HepG2 (cell line): Measurements from ENCODE around the gene OR8B4. TPM values are rescaled to one million over a fixed set of nuclear protein-coding genes. Genes with fewer than 3 reads are reported as not detected.

Source experiments
- ATAC-seq: fragments of 200-7000 bp; cut with Tn5 transposase; 3 replicates; pipeline ENCODE4 v1.9.1; 2020; ENCODE audit warnings: mild to moderate bottlenecking, moderate library complexity
- BruUV-seq: library from RNA; stranded (reverse); fragments of 400-500 nt; replicated peaks from 2 replicates; lab custom pipeline; 2021; lab: Mats Ljungman, UMichigan
- CTCF ChIA-PET: fragments of 300-600 bp; formaldehyde crosslinking; extraction: SDS; loops from one replicate; lab custom pipeline; 2021; ENCODE audit warnings: low total read pairs, inconsistent platforms, low intra/inter-chr PET ratio; lab: Yijun Ruan, JAX
- POLR2A ChIA-PET: fragments of 350-600 bp; sonication (Branson Sonifier 250); formaldehyde crosslinking; loops from one replicate; lab custom pipeline; 2020; ENCODE audit warnings: antibody characterized with exemption, inconsistent platforms; lab: Yijun Ruan, JAX
- DNase-seq: peaks from one replicate; pipeline ENCODE4 v3.0.0-alpha.2; 2015; ENCODE audit warnings: low spot score
- FAIRE-seq: peaks from 3 replicates; lab custom pipeline; 2011; peaks lifted over from hg19 to GRCh38; lab: Jason Lieb, UNC
- H2AFZ ChIP-seq: one replicate; pipeline ENCODE4 v1.6.1; 2011; ENCODE audit warnings: low read length, inconsistent platforms
- H3K27ac ChIP-seq: fragments of 300-600 bp; 3 replicates; pipeline ENCODE4 v1.8.0; 2011; ENCODE audit warnings: mixed run types, mild to moderate bottlenecking, mixed read lengths, low read length, inconsistent platforms; ENCODE audit not compliant: insufficient read depth; ENCODE audit errors: extremely low read length
- H3K27me3 ChIP-seq, 2 experiments: fragments of 200-600 bp in 1 of 2; 2 replicates in 1 of 2; 3 replicates in 1 of 2; pipeline versions ENCODE4 v1.6.0 to v1.8.0; 2011; ENCODE audit warnings: low read length in 2 of 2, mild to moderate bottlenecking in 2 of 2, moderate library complexity in 2 of 2, inconsistent platforms in 1 of 2; ENCODE audit not compliant: insufficient read depth in 2 of 2, control insufficient read depth in 1 of 2
- H3K36me3 ChIP-seq, 2 experiments: fragments of 200-600 bp in 1 of 2; replicated peaks in 1 of 2; 2 replicates in 1 of 2; 3 replicates in 1 of 2; pipeline versions ENCODE4 v1.5.1 to v1.8.0; 2011; ENCODE audit warnings: low read length in 2 of 2, inconsistent platforms in 1 of 2; ENCODE audit not compliant: insufficient read depth in 2 of 2, control insufficient read depth in 1 of 2
- H3K4me1 ChIP-seq: 2 replicates; pipeline ENCODE4 v1.5.1; 2012; ENCODE audit warnings: low read length, inconsistent platforms; ENCODE audit not compliant: insufficient read depth
- H3K4me2 ChIP-seq: 2 replicates; pipeline ENCODE4 v1.6.0; 2011; ENCODE audit warnings: low read depth, low read length, inconsistent platforms
- H3K4me3 ChIP-seq, 3 experiments: fragments of 200-600 bp in 1 of 3; sonication (generic), shearing (Covaris generic) in 1 of 3; replicated peaks in 1 of 3; 2 replicates each; pipeline ENCODE4 v1.5.1; 2011 to 2016; ENCODE audit warnings: low read length in 3 of 3, inconsistent platforms in 2 of 3, low read depth in 2 of 3, mild to moderate bottlenecking in 2 of 3, control low read depth in 1 of 3, mixed read lengths in 1 of 3; ENCODE audit not compliant: insufficient read depth in 1 of 3
- H3K79me2 ChIP-seq: one replicate; pipeline ENCODE4 v1.6.1; 2011; ENCODE audit warnings: low read length, inconsistent platforms; ENCODE audit not compliant: insufficient read depth
- H3K9ac ChIP-seq: 2 replicates; pipeline ENCODE4 v1.6.0; 2011; ENCODE audit warnings: mild to moderate bottlenecking, low read depth, low read length, inconsistent platforms; ENCODE audit not compliant: insufficient read depth
- H3K9me3 ChIP-seq: 2 replicates; pipeline ENCODE4 v1.5.1; 2012; ENCODE audit warnings: mild to moderate bottlenecking, low read length
- H4K20me1 ChIP-seq: 2 replicates; pipeline ENCODE4 v1.6.0; 2011; ENCODE audit warnings: inconsistent platforms, mild to moderate bottlenecking, low read length, moderate library complexity; ENCODE audit not compliant: insufficient read depth
- CC2D1A ChIP-seq: sonication (generic); formaldehyde crosslinking; IDR thresholded peaks from 2 replicates; pipeline ENCODE4 v1.8.1; 2023; ENCODE audit warnings: mild to moderate bottlenecking, missing genetic modification reagents
- HMGA1 ChIP-seq: sonication (generic); formaldehyde crosslinking; conservative IDR thresholded peaks from 2 replicates; pipeline ENCODE4 v1.4.0; 2020; ENCODE audit warnings: missing genetic modification reagents
- NR2F2 ChIP-seq: IDR thresholded peaks from 2 replicates; pipeline ENCODE4 v1.6.1; 2012; ENCODE audit warnings: low read depth, inconsistent platforms, borderline replicate concordance
- NRL ChIP-seq: sonication (generic); formaldehyde crosslinking; IDR thresholded peaks from 2 replicates; pipeline ENCODE4 v1.5.0; 2020; ENCODE audit warnings: missing genetic modification reagents, mild to moderate bottlenecking, moderate library complexity, borderline replicate concordance
- SKIL ChIP-seq: sonication (generic); formaldehyde crosslinking; IDR thresholded peaks from 2 replicates; pipeline ENCODE4 v1.8.0; 2022; ENCODE audit warnings: missing genetic modification reagents, mild to moderate bottlenecking, moderate library complexity, borderline replicate concordance
- SRSF4 ChIP-seq: fragments of 200-400 bp; formaldehyde crosslinking; IDR thresholded peaks from one replicate; pipeline ENCODE4 v1.6.1; 2018; ENCODE audit warnings: mild to moderate bottlenecking, low read depth, low read length, moderate library complexity; ENCODE audit not compliant: poor library complexity, severe bottlenecking
- TCF7 ChIP-seq: sonication (generic); IDR thresholded peaks from 2 replicates; pipeline ENCODE4 v1.6.1; 2016; ENCODE audit warnings: antibody characterized with exemption, low read depth
- ZNF138 ChIP-seq: sonication (generic); formaldehyde crosslinking; IDR thresholded peaks from 2 replicates; pipeline ENCODE4 v1.5.0; 2020; ENCODE audit warnings: mild to moderate bottlenecking, low read depth, missing genetic modification reagents
- ZNF232 ChIP-seq: sonication (generic); formaldehyde crosslinking; IDR thresholded peaks from 2 replicates; pipeline ENCODE4 v1.4.0; 2020; ENCODE audit warnings: missing genetic modification reagents, borderline replicate concordance
- WGBS: methylation state at CpG from one replicate; pipeline ENCODE4 v1.1.6; 2017; ENCODE audit warnings: low lambda C conversion rate; 5-methylcytosine and 5-hydroxymethylcytosine counted together
- in situ Hi-C: cut with HindIII; loops from 2 replicates; pipeline ENCODE4 v1.10.0; 2017; ENCODE audit warnings: low pct_unique_long_range_greater_than_20kb; ENCODE audit not compliant: extremely low pct_ligation_motif_present
- intact Hi-C: fragments of 100-400 bp; cut with micrococcal nuclease; formaldehyde crosslinking; loops from one replicate; pipeline ENCODE4 v1.10.0; 2022; ENCODE audit not compliant: unreplicated experiment
- polyA plus RNA-seq, 8 experiments: library from polyadenylated mRNA; depleted of rRNA in 3 of 8; stranded (reverse) in 7 of 8; unstranded in 1 of 8; fragments of >200 nt; fragmentation: Illumina TruSeq in 4 of 8; extraction: Trizol in 4 of 8; gene quantifications; 2 replicates each; pipeline versions ENCODE4 v1.2.1 to v1.2.3, GENCODE V29; 2011 to 2016; ENCODE audit warnings: low read depth in 4 of 8, missing spikeins in 1 of 8, mixed read lengths in 1 of 8; ENCODE audit not compliant: insufficient read depth in 1 of 8
- total RNA-seq, 5 experiments: library from RNA; depleted of rRNA; stranded (reverse); fragments of >200 nt; fragmentation: Illumina TruSeq; extraction: Trizol; gene quantifications; 2 replicates each; pipeline ENCODE4 v1.2.3, GENCODE V29; 2016; ENCODE audit warnings: low read depth in 1 of 5

OR8B4 gene
- total and polyA plus RNA-seq, 2 of the 13 experiments (the other 11 are each of a cell fraction or from before 2014, with no cell fraction given) = not detected

GRCh38 chr11:124445646-124446150 is 21.0 kb upstream of the OR8B4 start, which contains the start of gene OR8B8:
TSS of gene OR8B8 (minus strand) at chr11:124445696. CDS start at chr11:124441085, 4,611 bp downstream.
- H3K4me1 ChIP-seq = no peaks in the 10 kb centered on the region
- TF ChIP-seq ZNF232 (CRISPR knock-in tag) = no peak
- no peaks in the 10 kb centered on the region for H3K36me3 ChIP-seq
- ChIA-PET POLR2A (no interaction called here), CTCF (no interaction called here)
- intact Hi-C loops = no loop called here
- no peak for FAIRE-seq
- no peak for ATAC-seq
- 50% methylated on average over 1 of the region's 1 CpG for WGBS
- in situ Hi-C loops = no loop called here
- H3K4me2 ChIP-seq = no peak within 1 kb of the TSS
- no peaks in the 10 kb centered on the region for H3K27me3 ChIP-seq
- H2AFZ ChIP-seq = no peak within 1 kb of the TSS
- no peaks in the 10 kb centered on the region for H4K20me1 ChIP-seq
- H3K79me2 ChIP-seq = no peaks in the 10 kb centered on the region
- H3K9me3 ChIP-seq = no peaks in the 10 kb centered on the region
- no peak for DNase-seq
- H3K27ac ChIP-seq = no peak within 1 kb of the TSS
- H3K4me3 ChIP-seq = no peak within 1 kb of the TSS
- H3K9ac ChIP-seq = no peak within 1 kb of the TSS
- BruUV-seq = no TSS peak

GRCh38 chr11:124442847-124443246 is 18.2 kb upstream of the OR8B4 start:
- Histone ChIP-seq H3K79me2 (no peaks in the 10 kb centered on the region), H3K4me2 (no peak overlapping the region), H3K27me3 (0 out of 5 replicates have a peak, but pooled peaks cover 0 to 7% of the 10 kb centered on the region in 2 experiments), H3K9ac (no peak overlapping the region), H3K9me3 (no peaks in the 10 kb centered on the region), H3K27ac (no peak overlapping the region), H4K20me1 (no peaks in the 10 kb centered on the region), H3K4me1 (no peaks in the 10 kb centered on the region), H3K4me3 (no peak overlapping the region), H2AFZ (no peak overlapping the region), H3K36me3 (no peaks in the 10 kb centered on the region)
- intact Hi-C loops = no loop called here
- WGBS = 0% methylated on average over 2 of the region's 2 CpGs
- DNase-seq = no peak
- no peak for ATAC-seq
- in situ Hi-C loops = no loop called here
- ChIA-PET CTCF (no interaction called here), POLR2A (no interaction called here)
- no peak for FAIRE-seq
- BruUV-seq = no TSS peak
- TF ChIP-seq HMGA1 (CRISPR knock-in tag) (no peak), SKIL (CRISPR knock-in tag) (no peak), NRL (no peak), ZNF138 (CRISPR knock-in tag) (no peak), SRSF4 (no peak), CC2D1A (no peak), TCF7 (peak; percentile 39; the same call in 1 of the 2 replicates), NR2F2 (peak; percentile 96)
